GM18508 (cell line): Measurements from ENCODE around the gene MYO5C.

Experiments used
- ATAC-seq: cut with Tn5 transposase; IDR thresholded peaks from one replicate; pipeline ENCODE4 v1.9.1; 2021; ENCODE audit warnings: moderate number of reproducible peaks; ENCODE audit not compliant: insufficient read depth, unreplicated experiment

Gene MYO5C

GRCh38 chr15:52218371-52218770, 77.2 kb downstream of the MYO5C start:
- ATAC-seq = no peak

- ATAC-seq = no peak
Measured at GRCh38 chr15:52217186-52217585, 78.4 kb downstream of the MYO5C start.

GRCh38 chr15:52214553-52214952, 81.1 kb downstream of the MYO5C start:
- ATAC-seq = no peak

GRCh38 chr15:52213206-52213605, 82.4 kb downstream of the MYO5C start:
- no peak for ATAC-seq

GRCh38 chr15:52208306-52208946, 87.2 kb downstream of the MYO5C start:
- peak; percentile 61 for ATAC-seq

- no peak for ATAC-seq
Measured at GRCh38 chr15:52207191-52207590, 88.4 kb downstream of the MYO5C start.

- no peak for ATAC-seq
Measured at GRCh38 chr15:52206446-52206845, 89.2 kb downstream of the MYO5C start.

GRCh38 chr15:52204657-52205056, 90.9 kb downstream of the MYO5C start:
- ATAC-seq = no peak

GRCh38 chr15:52200831-52201365, 94.7 kb downstream of the MYO5C start:
- no peak for ATAC-seq

GRCh38 chr15:52199271-52199670, 96.3 kb downstream of the MYO5C start:
- no peak for ATAC-seq

- no peak for ATAC-seq
Measured at GRCh38 chr15:52196891-52197290, 98.7 kb downstream of the MYO5C start.

- no peak for ATAC-seq
Measured at GRCh38 chr15:52193791-52194190, 101.8 kb downstream of the MYO5C start.

GRCh38 chr15:52193321-52193720, 102.3 kb downstream of the MYO5C start:
- ATAC-seq = no peak

- ATAC-seq = no peak
Measured at GRCh38 chr15:52191207-52191606, 104.4 kb downstream of the MYO5C start, which contains the start of gene GNB5. Gene GNB5, minus strand, starts transcription at chr15:52191392. Its CDS starts 6,716 bp downstream, at chr15:52184676.

- ATAC-seq = no peak
Measured at GRCh38 chr15:52186651-52187486, 108.7 kb downstream of the MYO5C start.

- no peak for ATAC-seq
Measured at GRCh38 chr15:52185151-52185561, 110.4 kb downstream of the MYO5C start.

GRCh38 chr15:52184721-52185120, 110.9 kb downstream of the MYO5C start:
- ATAC-seq = no peak

GRCh38 chr15:52183562-52184173, 111.9 kb downstream of the MYO5C start:
- no peak for ATAC-seq

GRCh38 chr15:52181938-52182780, 113.4 kb downstream of the MYO5C start:
- ATAC-seq = no peak

- ATAC-seq = no peak
Measured at GRCh38 chr15:52180851-52181450, 114.7 kb downstream of the MYO5C start.
